ENCODE results near the gene MTMR3.

MTMR3 gene

DNA sequence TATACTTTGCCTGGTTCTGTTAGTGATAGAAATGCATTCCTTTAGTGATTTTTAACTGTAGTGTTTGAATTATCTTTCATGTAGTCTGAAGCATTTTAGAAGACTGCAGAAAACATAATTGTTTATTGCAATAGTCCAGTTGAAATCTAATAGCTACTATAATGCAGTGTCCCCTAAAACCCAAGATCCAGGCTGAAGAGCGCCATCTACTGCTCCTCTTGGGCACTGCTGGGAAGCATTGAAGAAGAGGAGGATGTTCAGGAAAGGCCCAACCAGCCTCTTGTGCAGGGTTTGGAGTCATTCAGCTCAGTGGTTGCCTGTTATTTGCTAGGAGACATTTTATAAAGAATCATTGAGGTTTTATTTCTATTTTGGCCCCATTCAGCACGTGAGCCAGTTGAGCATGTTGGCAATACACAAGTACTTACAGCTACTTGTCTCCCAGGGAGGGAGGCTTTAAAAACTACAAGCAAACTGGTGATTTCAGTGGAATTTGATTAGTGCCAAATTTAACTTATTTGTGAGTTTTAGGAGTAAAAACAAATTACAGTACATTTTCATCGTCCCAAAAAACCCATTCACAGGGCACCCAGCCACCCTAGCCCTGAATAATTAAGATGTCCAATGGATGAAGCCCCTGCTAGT lies 122.4 kb downstream of the MTMR3 start:
- DNase-seq, result no peak

DNA sequence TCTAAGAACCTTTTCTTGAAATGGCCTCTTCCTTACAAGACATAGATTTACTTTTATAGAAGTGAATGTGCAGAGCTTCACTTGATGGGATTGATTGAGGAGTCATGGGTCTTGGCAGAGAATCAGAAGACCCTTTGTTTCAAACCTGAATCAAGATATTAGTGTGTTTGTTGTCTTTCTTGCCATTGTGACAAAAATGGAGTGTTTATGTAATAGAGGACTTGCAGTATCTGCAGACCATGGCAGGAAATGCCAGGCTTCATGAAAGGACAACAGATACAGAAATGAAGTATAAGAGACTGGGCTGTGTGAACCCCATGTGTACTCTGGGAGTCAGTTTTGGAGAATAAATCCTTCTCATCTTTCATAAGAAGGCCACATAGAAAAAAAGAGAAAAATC lies 124.4 kb downstream of the MTMR3 start:
- DNase-seq, result no peak

DNA sequence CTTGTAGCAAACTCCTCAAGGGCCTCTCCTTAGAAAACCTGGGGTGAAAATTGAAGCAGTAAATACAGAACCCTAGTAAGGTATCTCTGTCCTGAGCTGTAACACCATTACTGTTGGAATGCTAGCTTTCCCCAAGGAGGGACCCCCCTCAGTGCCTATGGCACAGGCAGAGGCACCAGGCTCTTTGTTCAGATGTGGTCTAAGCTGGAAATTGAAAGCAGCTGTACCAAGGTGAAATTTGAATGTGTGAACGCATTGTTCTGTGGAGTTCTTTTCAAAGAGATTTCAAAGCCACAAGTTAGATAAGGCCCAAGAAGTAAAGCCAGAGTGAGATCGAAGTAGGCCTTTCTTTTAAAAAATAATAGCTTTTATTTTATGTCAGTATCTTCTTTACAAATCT lies 125.4 kb downstream of the MTMR3 start:
- no peak for DNase-seq

DNA sequence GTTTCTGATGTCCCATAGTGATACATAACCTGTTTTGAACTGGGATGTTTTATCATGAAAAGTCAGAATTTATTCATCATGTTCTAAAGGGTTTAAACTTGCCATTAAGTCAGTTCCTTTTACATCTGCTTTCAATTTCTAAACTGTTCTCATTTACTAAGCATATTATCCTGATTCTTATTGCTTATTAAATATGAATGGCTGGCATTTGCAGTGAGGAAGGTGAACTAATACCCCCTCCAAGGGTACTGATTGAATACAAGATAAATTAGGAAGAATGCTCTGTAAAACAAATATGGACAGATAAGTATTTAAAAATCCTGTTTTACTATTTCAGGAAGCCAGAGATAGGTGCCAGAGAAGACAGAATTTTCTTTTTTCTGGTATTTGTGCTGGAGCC lies 126.5 kb downstream of the MTMR3 start:
- DNase-seq, result no peak

DNA sequence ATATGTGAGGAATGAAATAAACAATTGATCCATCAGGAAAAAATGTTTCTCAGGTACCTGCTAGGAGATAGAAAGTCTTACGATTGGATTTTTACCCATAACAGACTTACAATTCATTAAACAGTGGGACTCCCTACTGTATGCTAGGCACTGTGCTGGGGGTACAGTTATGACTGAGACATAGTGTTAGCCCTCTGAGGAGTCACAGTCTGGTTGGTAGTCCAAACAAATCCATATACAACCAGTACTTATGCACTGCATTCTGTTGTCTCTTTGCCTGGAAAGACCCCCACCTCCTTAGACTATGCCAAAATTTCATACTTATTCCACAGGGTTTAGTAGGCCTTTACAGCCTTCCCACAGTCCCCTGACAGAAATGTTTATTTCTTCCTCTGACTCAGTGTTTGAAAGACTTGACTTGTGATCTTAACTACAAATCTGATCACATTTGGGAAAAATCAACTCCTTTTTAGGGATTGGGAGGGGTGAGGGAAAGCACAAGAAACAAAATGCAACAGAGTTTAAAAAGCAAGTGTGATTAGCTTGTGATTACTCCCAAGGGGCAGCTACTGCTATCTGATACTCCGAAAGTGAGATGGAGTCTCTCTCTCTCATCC lies 127.9 kb downstream of the MTMR3 start:
- no peak for DNase-seq

DNA sequence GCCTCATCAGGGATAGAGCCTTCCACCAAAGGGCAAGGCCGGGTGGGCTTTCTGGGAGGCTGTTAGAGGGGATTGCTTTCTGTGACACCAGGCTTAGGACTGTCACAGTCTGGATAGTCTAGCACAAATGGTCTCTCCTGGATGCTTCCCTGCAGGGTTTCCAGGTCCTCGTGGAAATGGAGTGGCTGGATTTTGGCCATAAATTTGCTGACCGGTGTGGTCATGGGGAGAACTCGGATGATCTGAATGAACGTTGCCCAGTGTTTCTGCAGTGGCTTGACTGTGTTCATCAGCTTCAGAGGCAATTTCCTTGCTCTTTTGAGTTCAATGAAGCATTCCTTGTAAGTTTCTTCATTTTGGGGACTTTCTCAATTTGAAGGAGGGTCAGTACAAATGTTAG lies 130.2 kb downstream of the MTMR3 start:
- no peak for DNase-seq

DNA sequence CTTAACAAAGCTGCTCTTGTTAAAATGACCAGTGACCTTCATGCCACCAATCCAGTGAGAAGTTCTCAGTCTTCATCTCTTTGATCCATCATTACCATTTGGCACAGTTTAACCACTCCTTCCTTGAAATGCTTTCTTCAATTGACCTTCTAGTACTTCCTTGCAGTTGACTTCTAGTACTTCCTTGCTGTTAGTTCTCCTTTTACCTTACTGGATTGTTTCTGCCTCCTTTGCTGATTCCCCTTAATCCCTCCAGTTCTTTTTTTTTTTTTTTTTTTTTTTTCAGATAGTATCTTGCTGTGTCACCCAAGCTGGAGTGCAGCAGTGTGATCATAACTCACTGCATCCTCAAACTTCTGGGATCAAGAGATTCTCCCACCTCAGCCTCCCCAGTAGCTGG lies 131.3 kb downstream of the MTMR3 start:
- no peak for DNase-seq

DNA sequence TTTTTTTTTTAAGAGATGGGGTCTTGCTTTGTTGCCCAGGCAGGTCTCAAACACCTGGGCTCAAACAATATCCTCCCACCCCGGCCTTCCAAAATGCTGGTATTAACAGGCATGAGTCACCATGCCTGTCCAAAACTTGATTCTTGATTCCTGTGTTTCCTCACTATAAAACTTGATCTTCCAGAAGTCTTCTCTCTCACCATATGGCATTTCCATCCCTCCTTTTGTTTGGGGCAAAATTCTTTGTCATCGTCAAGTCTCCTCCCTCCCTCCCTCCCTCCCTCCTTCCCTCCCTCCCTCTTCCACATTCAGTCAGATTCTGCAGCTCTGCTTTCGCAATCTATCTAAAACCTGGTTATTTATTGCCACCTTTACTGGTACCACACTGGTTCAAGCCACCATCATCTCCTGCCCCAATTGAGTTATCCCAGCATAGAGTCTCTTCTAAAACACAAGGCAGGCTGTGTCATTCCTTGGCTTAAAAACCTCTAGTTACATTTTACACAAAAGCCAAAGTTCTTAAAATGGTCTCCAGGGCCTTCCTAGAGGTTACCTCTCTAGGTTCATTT lies 132.3 kb downstream of the MTMR3 start:
- no peak for DNase-seq

DNA sequence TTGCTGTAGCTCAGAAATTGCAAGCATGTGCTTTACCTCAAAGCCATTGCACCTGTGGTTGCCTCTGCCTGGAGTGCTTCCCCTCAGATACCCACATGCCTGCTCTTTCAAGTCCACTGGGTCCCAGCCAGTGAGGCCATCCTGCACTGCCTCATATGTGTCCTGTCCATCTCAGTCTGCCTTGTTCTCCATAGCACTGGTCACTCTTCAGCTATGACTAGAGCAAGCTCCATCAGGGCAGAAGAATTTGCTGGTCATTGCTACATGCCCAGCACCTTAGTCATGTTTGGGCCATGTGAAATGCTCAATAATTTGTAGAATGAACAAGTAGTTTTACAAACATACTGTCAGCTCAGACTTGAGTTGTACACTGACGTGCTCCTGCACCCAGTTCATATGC lies 132.9 kb downstream of the MTMR3 start:
- DNase-seq, result no peak

DNA sequence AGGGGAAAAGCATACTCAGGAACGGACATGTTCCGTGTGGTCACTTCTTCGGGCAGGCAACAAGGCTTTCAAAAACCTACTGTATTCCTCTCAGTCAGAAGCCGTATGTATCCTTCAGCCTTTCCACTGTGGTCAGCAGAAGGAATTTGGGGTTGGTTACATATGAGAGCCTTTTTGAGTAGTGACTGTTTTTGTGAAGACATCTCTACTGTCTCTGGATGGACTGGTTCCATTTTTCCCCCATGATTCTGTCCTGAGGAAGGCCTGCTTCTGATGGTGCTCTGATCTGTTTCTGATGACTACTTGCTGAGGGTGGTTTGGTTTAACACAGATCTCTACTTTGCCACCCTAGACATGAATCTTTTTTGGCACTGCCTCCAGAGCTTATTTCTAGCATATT lies 133.6 kb downstream of the MTMR3 start:
- no peak for DNase-seq

DNA sequence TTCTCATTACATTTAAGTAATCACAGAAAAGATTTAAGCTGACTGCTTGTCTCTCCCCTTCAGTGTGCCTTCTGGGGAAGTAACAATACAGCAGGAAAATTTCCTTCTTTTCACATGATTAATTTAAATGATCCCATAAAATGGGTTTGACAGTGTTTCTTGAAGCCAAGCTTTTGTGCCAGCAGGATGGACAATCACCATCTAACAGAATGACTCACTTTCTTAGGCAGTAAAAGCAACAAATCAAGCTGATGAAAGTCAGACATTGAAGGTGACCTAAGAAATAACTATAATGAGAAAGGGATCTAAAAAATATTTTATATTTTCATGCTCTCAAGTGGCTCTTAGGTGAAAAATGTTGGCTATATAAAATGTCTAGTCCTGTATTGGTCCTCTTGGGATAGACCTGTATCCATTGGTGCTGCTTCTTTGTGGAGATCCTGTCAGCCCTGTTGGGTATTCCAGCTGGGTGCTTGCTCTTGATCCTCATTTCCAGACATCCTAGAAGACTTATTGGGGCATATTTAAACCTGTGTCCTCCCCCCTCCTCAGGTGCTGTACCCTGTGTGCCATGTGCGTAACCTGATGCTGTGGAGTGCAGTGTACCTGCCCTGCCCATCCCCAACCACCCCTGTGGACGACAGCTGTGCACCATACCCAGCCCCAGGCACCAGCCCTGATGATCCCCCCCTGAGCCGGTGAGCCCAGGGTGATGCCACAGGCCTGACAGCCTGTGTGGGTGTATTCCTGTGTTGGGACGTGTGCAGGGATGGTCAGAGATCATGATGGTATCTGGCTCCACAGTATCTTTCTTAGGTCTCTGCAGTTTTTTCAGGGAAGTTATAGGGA lies 134.6 kb downstream of the MTMR3 start:
- DNase-seq, result no peak

DNA sequence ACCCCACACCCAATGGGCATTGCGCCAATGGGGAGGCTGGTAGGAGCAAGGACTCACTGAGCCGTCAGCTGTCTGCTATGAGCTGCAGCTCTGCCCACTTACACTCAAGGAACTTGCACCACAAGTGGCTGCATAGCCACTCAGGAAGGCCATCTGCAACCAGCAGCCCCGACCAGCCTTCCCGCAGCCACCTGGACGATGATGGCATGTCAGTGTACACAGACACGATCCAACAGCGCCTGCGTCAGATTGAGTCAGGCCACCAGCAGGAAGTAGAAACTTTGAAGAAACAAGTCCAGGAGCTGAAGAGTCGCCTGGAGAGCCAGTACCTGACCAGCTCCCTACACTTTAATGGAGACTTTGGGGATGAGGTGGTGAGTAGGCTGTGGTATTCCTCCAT lies 137.5 kb downstream of the MTMR3 start:
- DNase-seq, result no peak

DNA sequence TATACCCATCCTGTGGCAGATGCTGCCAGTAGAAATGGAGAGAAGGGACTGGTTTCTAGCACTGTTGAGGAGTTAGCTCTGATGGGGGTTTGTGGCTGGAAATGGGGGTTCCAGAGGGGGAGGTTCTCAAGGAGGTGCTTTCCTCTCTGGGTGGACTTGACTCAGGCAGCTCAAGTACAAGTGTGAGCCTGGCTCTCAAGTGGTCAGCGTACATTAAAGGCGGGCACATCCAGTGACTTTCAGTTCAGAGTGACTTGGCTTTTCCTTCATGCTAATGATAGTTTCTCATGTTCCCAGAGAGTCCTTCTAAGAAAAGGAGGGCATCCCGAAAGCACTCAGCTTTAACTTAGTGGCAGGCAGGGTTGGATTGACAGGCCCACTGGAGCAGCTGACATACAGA lies 138.4 kb downstream of the MTMR3 start:
- DNase-seq, result no peak

DNA sequence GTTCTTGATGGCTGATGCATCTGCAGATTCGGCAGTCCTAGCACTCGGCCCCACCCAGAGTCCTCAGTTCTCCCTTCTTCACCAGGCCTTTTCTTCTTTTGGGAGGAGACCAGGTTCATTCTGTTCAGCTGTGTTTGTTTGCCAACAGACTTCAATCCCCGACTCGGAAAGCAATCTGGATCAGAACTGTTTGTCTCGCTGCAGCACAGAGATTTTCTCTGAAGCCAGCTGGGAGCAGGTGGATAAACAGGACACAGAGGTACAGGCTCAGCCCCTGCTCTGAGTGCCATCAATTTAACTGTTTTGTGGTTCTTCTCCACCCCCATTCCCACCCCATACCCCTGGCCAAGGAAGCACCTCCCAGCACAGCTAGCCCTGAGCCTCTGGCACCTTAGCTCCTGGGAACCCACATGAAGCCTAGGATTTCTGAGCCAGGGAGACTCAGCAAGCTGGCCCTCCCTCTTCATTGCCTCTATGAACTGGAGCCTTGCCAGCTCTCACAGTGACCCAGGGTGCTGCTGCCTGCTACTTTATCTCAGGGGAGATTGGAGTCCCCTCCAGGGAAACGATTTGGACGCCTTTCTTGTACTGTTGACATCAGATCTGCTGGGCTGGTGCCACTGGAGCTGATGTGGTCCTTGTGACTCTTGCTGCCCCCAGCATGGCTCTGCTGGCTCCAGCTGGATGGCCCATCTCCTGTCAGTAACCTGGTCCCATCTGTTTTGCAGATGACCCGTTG lies 139.1 kb downstream of the MTMR3 start:
- DNase-seq, result no peak

DNA sequence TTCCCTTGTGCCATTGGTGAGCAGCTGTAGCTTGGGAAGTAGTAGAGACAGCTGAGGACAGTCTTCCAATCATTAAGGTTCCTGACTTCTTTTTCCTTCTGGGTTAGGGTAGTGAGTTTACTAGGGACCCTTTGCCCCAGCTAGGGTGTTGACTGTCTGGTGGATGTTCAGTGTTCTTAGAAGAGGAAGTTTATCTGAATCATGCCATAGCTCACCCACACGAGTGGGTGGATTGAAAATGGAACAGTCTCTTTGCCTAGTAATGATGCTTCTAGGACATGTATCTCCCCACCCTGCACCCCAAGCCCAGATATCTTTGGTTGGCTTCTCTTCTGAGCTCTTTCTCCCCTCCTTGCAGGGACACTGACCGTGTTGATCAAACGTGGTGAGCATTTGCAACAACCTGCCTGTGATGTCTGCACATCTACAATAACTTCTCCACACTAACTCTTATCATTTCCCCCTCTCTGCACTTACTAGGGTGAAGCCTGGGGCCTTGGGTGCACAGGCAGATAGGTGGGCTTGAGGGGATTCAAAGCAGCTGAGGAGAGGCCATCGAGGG lies 140.2 kb downstream of the MTMR3 start:
- no peak for DNase-seq

DNA sequence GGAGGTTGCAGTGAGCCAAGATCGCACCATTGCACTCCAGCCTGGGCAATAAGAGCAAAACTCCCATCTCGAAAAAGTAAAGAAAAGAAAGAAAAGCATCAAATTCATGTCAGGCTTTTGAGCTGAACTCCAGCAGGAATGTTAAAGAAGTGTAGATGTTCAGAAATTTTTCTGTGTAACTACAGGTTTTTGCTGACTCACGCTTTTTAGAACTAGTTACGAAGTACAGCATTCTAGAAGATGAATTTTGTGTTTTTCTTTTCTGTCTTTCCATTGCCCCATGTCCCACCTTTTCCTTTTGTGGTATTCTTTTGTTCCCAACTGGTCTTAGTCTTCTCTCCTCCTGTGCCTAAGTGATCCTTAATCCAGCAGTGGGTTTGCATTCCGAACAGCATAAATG lies 141.3 kb downstream of the MTMR3 start:
- no peak for DNase-seq

DNA sequence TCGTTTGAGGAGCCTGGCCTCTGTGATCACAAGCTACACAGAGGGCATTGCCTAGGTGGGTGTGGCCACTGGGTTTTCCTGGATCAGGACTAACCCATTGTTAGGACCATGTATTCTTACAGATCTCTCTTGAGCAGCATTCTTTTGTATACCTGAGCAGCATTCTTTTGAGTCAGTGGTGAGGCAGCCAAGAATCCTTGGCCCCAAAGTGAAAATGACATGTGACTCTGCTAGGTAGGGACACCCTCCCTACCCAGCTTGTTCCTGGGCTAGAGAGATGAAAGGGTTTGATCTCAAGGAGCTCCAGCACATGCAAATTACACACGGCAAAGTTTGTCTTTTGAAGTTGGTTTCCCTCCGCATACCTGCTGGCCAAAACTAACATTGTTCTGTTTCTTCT lies 142.2 kb downstream of the MTMR3 start:
- no peak for DNase-seq

DNA sequence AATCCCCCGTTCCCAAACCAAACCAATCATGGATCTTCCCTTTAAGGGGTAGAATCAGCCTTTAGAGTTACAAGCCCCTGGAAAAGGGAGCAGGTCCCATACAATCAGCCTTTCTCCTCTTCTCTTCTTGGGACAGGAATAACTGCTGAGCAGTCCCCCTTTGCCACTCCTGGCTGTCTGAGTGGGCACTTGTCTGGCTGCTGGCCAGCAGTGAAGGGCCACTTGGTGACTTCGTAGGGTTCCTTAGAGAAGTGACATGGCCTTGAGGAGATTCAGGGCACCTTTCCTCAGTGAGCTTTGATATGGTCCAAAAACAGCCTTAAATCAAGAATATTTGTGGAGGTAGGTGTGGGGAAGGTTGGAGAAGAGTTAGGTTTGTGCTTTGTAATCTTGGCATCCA lies 143.8 kb downstream of the MTMR3 start:
- no peak for DNase-seq

DNA sequence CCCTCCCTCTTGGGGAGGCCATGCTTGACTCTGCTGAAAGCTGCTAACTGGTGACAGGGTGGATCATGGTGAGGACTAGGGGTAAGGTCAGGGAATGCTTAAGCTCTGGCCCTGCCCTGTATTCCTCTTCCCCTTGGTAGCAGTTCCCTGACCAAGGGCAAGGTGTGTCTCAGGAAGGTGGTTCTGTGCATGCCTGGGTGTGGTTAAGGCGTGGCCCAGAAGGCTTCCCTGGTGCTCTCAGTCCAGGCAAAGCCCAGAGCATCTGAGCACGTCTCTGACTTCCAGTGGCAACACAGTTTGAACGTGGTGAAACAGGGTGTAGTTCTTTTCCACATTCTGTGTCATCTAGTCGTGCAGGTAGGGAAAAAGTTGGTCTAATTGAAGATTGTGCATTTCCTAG lies 144.2 kb downstream of the MTMR3 start:
- DNase-seq, result no peak

DNA sequence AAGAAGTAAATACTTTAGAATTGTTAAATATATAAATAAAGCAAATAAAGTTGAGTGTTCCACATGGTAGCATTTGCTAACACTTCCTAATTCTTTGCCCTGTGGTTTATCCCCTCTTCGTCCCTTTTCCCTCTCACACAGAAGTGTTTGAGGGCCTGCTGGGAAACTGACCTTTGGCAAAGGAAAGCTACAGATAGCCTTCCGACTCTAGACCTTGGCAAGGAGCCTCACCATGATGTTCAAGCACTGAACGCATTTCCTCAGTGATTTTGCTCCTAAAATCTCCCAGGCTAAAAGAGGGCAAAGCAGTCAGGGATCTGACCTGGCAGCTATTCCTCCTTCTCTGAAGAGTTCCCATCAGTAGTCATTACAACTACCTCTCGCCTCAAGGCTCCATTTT lies 144.8 kb downstream of the MTMR3 start:
- DNase-seq, result no peak

DNA sequence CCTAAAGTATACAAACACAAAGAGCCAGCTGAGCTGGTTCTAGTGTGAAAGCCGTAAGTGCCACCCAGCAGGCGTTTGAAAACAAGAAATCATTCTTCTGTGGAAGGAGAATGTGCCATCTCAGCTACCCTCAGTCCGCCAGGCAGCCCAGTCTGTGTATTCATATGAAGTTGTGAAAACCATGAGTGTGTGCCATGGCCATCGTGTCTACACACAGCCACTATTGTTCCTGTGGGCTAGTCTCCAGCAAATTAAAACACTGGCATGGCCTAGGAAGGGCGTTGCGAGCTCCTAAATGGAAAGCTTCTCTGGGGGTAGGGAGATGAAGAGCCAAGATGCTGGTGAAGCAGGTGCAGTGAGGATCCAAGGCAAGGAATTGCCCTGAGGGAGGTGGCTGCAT lies 145.8 kb downstream of the MTMR3 start:
- DNase-seq, result no peak

DNA sequence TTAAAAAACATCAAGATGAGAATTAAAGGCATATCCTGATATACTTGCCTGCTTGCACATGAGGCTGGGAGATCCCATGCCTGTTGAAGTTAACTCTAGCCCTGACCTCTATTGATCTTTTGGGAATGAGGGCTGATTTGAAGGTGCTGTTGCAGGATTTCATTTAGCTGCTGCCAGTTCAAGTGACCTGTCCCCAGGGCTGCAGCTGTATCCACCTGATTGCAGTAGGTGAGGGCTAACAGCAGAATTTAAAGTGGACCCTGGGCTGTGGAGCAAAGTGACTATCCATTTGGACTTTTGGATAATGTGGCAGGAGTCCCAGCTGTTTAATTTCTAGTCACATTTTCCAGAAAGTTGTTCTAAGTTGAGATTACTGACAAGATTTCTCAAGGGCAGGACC lies 146.5 kb downstream of the MTMR3 start:
- DNase-seq, result no peak

DNA sequence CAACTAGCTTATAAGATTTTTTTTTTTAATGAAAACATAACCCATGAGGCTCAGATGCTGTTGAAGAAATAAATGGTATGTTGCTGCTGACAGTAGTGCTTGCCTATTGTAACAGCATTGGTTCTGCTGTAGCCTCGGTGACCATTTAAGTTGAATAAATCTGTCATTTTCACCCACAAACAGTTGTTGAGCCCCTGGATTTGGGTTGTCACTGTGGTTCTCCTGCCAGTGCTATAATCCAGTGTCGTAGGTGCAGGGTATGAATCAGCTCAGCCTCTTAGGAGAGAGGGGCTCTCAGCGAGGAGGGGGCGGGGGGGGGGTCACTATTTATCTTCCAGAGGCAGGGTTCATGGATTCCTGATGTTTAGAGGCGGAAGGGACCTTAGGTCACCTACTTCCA lies 147.4 kb downstream of the MTMR3 start:
- no peak for DNase-seq
